Superior temporal gyrus (tissue), 1 donor: Measurements from ENCODE around the gene TEX52.

Experiments
- DNase-seq: peaks from one replicate; pipeline ENCODE4 v3.0.0-alpha.2; 2016; ENCODE audit errors: extremely low spot score

TEX52 gene

GRCh38 chr12:2832550-2833127 lies 24.2 kb downstream of the TEX52 start:
- DNase-seq = no peak

DNA sequence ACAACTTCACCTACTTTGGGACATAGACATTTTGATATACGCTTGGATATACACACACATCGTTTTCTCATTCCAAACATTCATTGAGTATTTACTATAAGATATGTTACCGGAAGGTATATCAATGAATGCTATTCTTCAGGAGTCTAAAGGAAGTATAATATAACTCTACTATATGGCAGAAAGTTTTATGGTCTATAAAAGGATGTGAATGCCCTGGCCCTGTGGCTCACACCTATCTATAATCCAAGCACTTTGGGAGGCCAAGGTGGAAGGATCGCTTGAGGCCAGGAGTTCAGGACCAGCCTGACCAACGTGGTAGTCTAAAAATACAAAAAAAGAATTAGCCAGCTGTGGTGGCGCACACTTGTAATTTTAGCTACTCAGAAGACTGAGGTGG lies 27.6 kb downstream of the TEX52 start:
- no peak for DNase-seq

- no peak for DNase-seq
Observed at GRCh38 chr12:2826721-2827515, 29.9 kb downstream of the TEX52 start.

GRCh38 chr12:2826036-2826435 lies 30.8 kb downstream of the TEX52 start:
- no peak for DNase-seq

- peak; percentile 54 for DNase-seq
Observed at GRCh38 chr12:2825132-2825531, 31.7 kb downstream of the TEX52 start.

DNA sequence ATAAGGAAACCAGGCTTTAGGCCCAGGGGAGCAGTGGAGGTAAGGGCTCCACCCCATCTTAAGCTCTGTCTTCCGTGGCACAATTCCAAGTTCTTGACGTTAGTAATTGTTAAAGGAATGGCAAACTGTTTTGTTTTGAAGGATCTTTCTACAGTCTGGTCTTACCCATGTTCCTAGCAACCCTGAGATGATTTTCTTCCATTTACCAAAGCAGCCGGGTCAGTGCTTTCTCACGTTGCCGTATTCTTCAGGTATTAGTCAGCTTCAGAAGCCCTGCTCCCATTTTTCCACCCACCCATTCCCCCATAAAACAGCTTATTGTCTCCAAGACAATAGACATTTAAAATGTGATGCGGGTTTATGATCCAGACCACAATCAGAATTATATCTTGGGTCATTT lies 32.3 kb downstream of the TEX52 start:
- DNase-seq = no peak

DNA sequence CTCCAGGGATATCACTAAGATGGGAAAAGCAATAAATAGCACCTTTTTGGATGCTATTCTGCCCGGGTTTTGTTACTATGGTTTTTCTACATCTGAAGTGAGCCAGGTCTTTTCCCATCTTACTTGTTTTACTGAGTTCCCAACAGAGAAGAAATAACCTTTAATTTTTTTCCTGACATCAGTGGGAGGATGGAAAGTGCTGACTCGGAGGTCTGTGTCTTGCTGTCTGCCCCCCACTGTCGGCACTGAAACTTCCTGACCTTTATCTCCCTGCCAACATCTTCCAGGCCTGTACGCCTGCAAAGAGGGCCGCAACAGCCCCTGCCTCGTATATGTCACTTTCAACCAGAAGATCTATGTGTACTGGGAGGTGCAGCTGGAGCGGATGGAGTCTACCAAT lies 33.4 kb downstream of the TEX52 start:
- DNase-seq = no peak

GRCh38 chr12:2820432-2820831 lies 36.4 kb downstream of the TEX52 start:
- DNase-seq = no peak

DNA sequence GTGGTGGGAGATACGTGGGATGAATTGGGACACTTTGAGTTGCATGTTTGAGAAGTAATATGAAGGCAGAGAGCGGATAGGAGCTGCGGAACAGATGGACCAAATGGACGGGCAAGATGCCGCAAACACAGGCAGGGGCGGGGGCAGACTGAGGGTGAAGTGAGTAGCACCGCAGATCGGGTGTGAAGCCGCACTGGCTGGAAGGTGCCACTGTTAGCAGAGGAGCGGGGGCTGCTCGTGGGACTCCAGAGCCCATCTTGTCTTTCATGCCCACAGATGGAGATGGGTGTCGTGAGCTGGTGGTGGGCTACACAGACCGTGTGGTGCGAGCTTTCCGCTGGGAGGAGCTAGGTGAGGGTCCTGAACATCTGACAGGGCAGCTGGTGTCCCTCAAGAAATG lies 37.0 kb downstream of the TEX52 start:
- no peak for DNase-seq

- peak; percentile 66 for DNase-seq
Observed at GRCh38 chr12:2813214-2814185, 43.3 kb downstream of the TEX52 start.

DNA sequence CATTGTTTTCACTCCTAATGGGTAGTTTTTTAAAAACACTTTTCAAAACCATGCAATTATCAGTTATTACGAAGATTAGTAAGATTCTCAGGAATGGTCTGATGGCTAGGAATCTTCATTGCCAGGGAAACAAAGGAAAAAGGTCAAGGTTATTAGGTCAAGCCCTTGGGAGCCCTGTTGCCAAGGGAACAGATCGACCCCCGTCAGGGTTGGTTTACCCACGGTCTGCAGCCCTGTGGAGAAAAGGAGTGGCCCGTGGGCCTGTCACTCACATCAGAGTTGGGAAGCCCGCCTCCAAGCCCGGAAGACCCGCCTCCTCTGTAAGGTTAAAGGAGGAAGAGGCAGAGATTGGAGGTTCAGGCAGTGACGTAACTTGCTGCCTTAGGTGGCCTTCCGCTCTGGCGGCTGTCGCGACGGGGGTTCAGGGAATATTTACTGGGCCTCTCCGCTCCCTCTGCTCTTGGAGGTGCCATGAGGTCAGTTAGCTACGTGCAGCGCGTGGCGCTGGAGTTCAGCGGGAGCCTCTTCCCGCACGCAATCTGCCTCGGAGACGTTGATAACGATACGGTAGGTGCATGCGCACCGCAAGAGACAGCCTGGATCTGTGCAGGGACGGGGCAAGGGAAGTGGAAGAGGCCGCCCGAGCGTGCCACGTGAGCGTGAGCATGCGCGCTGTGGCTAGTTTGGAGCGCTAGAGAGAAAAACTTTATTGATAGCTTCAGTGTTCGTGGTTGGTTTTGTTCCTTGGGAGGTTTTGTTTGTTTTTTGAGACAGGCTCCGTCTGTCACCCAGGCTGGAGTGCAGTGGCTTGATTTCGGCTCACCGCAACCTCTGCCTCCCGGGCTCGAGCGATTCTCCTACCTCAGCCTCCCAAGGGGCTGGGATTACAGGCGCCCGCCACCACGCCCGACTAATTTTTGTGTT lies 44.3 kb downstream of the TEX52 start, which contains the start of gene ITFG2:
Gene ITFG2, plus strand, starts transcription at position 379 of the 924 bp plus-strand sequence. Its CDS starts 93 bp downstream, at position 472.
- peak; percentile 100 for DNase-seq

DNA sequence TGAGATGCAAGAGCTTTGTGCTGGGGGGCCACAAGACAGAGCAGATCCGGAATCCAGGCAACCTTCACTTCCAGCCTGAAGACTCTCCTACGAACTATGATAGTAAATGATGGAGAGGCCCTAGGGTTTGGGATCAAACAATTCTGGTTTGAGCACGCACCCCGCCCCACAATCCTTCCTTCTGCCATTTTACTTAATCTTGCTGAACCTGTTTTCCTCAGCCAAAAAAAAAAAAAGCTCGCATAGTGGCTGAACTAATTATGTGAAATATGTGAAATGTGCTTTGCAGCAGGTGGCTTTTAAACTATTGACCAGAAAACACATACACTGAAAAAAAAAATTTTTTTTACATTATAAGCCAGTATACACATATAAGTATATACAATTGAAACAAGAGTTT lies 45.0 kb downstream of the TEX52 start:
- DNase-seq = no peak

- DNase-seq = no peak
Observed at GRCh38 chr12:2806700-2807099, 50.1 kb downstream of the TEX52 start.

GRCh38 chr12:2805143-2805520 lies 51.7 kb downstream of the TEX52 start:
- no peak for DNase-seq

DNA sequence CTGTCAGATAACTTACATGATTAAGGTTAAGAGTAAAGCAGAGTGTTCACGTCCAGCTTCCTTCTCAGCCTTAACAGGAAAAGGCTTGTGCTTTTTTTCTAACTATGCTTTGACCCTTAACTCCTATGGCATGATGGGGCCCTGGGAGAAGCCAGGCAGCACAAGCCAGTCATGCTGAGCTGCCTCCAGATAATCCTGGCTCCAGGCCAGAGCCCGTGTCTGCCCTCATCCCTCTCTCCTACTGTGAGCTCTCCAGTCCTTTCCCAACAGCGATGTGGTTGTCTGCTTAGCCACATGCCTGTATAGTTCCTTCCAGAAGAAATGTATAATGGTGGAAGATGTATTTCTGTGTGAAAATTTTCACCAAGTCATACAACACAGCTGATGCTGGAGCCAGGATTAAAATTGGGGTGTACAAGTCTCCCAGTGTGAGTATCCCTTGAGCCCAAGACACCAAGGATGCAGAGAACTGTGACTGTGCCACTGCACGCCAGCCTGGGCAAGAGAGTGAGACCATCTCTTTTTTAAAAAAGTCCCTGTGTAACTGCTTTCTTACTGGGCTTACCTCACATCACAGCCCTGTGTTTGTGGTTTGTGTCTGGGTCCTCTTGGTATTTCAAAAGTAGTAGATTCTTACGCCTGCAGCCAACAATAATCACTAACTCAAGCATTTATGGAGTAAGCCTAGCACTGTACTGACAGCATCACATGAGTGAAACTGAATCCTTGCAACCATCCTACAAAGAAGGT lies 52.3 kb downstream of the TEX52 start:
- DNase-seq = no peak

- no peak for DNase-seq
Observed at GRCh38 chr12:2803635-2804392, 53.0 kb downstream of the TEX52 start.

- DNase-seq = no peak
Observed at GRCh38 chr12:2801044-2801783, 55.6 kb downstream of the TEX52 start.

DNA sequence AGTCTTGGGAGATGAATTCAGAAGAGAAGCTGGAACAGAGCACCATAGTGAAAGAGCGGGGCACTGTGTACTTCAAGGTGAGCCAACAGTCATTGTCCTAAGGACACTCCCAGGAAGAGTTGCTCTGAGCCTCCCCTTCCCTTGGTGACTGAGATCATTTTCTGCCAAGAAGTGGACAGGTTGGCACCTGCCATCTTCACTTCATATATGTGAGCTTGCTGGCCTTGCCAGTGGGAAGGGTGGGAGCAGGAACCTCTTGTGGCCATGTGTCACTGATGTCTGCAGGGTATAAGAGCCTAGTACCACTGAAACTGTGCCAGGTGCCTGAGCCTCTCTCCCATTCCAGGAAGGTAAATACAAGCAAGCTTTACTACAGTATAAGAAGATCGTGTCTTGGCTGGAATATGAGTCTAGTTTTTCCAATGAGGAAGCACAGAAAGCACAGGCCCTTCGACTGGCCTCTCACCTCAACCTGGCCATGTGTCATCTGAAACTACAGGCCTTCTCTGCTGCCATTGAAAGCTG lies 56.7 kb downstream of the TEX52 start:
- DNase-seq = no peak
